Upper lobe of right lung (tissue), 1 donor: ENCODE results near the gene SMIM11. TPM values are rescaled to one million over a fixed set of nuclear protein-coding genes. Genes with fewer than 3 reads are reported as not detected.

Source experiments
- ATAC-seq: fragments of 200-7000 bp; cut with Tn5 transposase; one replicate; pipeline ENCODE4 v1.9.1; 2020; ENCODE audit warnings: mild to moderate bottlenecking, moderate library complexity
- DNase-seq: peaks from one replicate; pipeline ENCODE4 v3.0.0-alpha.2; 2020
- H3K27ac ChIP-seq: fragments of 200-600 bp; one replicate; pipeline ENCODE4 v1.8.0; 2022
- H3K27me3 ChIP-seq: fragments of 200-600 bp; one replicate; pipeline ENCODE4 v1.8.0; 2022; ENCODE audit warnings: mild to moderate bottlenecking
- H3K36me3 ChIP-seq: fragments of 200-600 bp; one replicate; pipeline ENCODE4 v1.8.0; 2022
- H3K4me1 ChIP-seq: fragments of 200-600 bp; one replicate; pipeline ENCODE4 v1.8.0; 2022
- H3K4me3 ChIP-seq: fragments of 200-600 bp; one replicate; pipeline ENCODE4 v1.8.0; 2022; ENCODE audit warnings: mild to moderate bottlenecking
- H3K9me3 ChIP-seq: fragments of 200-600 bp; one replicate; pipeline ENCODE4 v1.8.0; 2022
- CTCF ChIP-seq: fragments of 200-600 bp; IDR thresholded peaks from one replicate; pipeline ENCODE4 v1.8.0; 2022; ENCODE audit warnings: antibody characterized with exemption
- intact Hi-C: fragments of 100-400 bp; cut with DNase I; formaldehyde crosslinking; loops from one replicate; pipeline ENCODE4 v1.11.0; 2022
- total RNA-seq: library from RNA; stranded (reverse); fragmentation: NEBNext Ultra II Directional; extraction: Animal tissue kit (Norgen Biotek cat#: 25700); gene quantifications from one replicate; pipeline ENCODE4 v1.2.1, GENCODE V29; 2021
- donor health status: DM: no; HTN: yes; CAD: no; lungs with severe emphysema.

SMIM11 gene
- total RNA-seq, 1 donor from 2014 or later = 21.8 TPM

GRCh38 chr21:34348890-34349519, 26.3 kb upstream of the SMIM11 start:
- H3K4me3 ChIP-seq = no peak overlapping the region
- H3K4me1 ChIP-seq = peaks cover 8% of the 10 kb centered on the region
- DNase-seq (no peak), ATAC-seq (no peak)
- H3K27me3 ChIP-seq = no peaks in the 10 kb centered on the region
- intact Hi-C loops = no loop called here
- TF ChIP-seq CTCF = no peak
- H3K27ac ChIP-seq = no peak overlapping the region
- no peaks in the 10 kb centered on the region for H3K36me3 ChIP-seq
- no peaks in the 10 kb centered on the region for H3K9me3 ChIP-seq

- TF ChIP-seq CTCF = peak; percentile 60
Measured at GRCh38 chr21:34351786-34352241, 23.5 kb upstream of the SMIM11 start.

GRCh38 chr21:34352556-34352955, 22.8 kb upstream of the SMIM11 start:
- intact Hi-C loops = no loop called here
- TF ChIP-seq CTCF = no peak
- ATAC-seq (no peak), DNase-seq (no peak)
- H3K4me1 ChIP-seq = no peaks in the 10 kb centered on the region
- H3K4me3 ChIP-seq = no peak overlapping the region
- H3K27me3 ChIP-seq = no peaks in the 10 kb centered on the region
- H3K27ac ChIP-seq = no peak overlapping the region
- no peaks in the 10 kb centered on the region for H3K9me3 ChIP-seq
- no peaks in the 10 kb centered on the region for H3K36me3 ChIP-seq

More at GRCh38 chr21:34351786-34352241, 23.5 kb upstream of the SMIM11 start:
- H3K27me3 ChIP-seq = no peaks in the 10 kb centered on the region
- DNase-seq = no peak
- no peak overlapping the region for H3K4me3 ChIP-seq
- H3K9me3 ChIP-seq = no peaks in the 10 kb centered on the region
- H3K36me3 ChIP-seq = no peaks in the 10 kb centered on the region
- peaks cover 5% of the 10 kb centered on the region for H3K4me1 ChIP-seq
- H3K27ac ChIP-seq = no peak overlapping the region
- peak; percentile 71 for ATAC-seq
- intact Hi-C loops = no loop called here

GRCh38 chr21:34353182-34353581, 22.1 kb upstream of the SMIM11 start:
- Histone ChIP-seq H3K4me3 (no peak overlapping the region), H3K36me3 (no peaks in the 10 kb centered on the region), H3K9me3 (no peaks in the 10 kb centered on the region), H3K27me3 (no peaks in the 10 kb centered on the region), H3K27ac (no peak overlapping the region), H3K4me1 (no peaks in the 10 kb centered on the region)
- ATAC-seq (no peak), DNase-seq (no peak)
- intact Hi-C loops = no loop called here
- no peak for TF ChIP-seq CTCF

- ATAC-seq (no peak), DNase-seq (no peak)
- Histone ChIP-seq H3K4me1 (no peaks in the 10 kb centered on the region), H3K36me3 (no peaks in the 10 kb centered on the region), H3K4me3 (no peak overlapping the region), H3K9me3 (no peaks in the 10 kb centered on the region), H3K27ac (no peak overlapping the region), H3K27me3 (no peaks in the 10 kb centered on the region)
- TF ChIP-seq CTCF = no peak
- intact Hi-C loops = no loop called here
Measured at GRCh38 chr21:34354836-34355235, 20.5 kb upstream of the SMIM11 start.

GRCh38 chr21:34355570-34355969, 19.7 kb upstream of the SMIM11 start:
- no peaks in the 10 kb centered on the region for H3K27me3 ChIP-seq
- no peaks in the 10 kb centered on the region for H3K36me3 ChIP-seq
- H3K4me3 ChIP-seq = no peak overlapping the region
- TF ChIP-seq CTCF = no peak
- ATAC-seq = no peak
- H3K4me1 ChIP-seq = no peaks in the 10 kb centered on the region
- no peaks in the 10 kb centered on the region for H3K9me3 ChIP-seq
- DNase-seq = no peak
- intact Hi-C loops = no loop called here
- H3K27ac ChIP-seq = no peak overlapping the region
